GM18868 (cell line): ENCODE data around the gene ASAP2.

Experiments
- ATAC-seq: cut with Tn5 transposase; IDR thresholded peaks from one replicate; pipeline ENCODE4 v1.9.1; 2021; ENCODE audit warnings: mild to moderate bottlenecking, moderate library complexity; ENCODE audit not compliant: unreplicated experiment

Gene ASAP2

DNA sequence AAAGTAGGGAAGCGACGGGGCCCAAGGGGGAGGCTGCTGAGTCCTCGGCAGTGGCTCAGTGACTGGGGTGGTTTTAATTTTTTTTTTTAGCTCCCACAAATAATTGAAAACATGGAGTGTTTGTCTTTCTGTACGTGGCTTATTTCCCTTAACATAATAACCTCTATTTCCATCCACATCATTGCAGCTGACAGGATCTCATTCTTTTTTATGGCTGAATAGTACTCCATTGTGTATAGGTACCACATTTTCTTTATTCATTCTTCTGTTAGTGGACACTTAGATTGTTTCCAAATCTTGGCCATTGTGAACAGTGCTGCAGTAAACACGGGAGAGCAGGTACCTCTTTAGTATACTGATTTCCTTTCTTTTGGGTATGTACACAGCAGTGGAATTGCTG, 65.1 kb downstream of the ASAP2 start:
- no peak for ATAC-seq

DNA sequence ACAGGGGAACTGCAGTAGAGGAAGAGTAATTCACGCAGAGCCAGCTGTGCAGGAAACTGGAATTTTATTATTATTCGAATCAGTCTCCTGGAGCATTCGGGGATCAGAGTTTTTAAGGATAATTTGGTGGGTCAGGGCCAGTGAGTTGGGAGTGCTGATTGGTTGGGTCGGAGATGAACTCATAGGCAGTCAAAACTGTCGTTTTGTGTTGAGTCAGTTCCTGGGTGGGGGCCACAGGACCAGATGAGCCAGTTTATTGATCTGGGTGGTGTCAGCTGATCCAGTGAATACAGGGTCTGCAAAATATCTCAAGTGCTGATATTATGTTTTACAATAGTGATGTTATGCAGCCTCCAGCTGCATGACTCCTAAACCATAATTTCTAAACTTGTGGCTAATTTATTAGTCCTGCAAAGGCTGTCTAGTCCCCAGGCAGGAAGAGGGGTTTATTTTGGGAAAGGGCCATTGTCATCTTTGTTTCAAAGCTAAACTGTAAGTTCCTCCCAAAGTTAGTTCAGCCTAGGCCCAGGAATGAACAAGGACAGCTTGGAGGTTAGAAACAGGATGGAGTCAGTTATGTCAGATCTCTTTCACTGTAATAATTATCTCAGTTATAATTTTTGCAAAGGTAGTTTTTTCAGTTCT, 67.0 kb downstream of the ASAP2 start:
- no peak for ATAC-seq

DNA sequence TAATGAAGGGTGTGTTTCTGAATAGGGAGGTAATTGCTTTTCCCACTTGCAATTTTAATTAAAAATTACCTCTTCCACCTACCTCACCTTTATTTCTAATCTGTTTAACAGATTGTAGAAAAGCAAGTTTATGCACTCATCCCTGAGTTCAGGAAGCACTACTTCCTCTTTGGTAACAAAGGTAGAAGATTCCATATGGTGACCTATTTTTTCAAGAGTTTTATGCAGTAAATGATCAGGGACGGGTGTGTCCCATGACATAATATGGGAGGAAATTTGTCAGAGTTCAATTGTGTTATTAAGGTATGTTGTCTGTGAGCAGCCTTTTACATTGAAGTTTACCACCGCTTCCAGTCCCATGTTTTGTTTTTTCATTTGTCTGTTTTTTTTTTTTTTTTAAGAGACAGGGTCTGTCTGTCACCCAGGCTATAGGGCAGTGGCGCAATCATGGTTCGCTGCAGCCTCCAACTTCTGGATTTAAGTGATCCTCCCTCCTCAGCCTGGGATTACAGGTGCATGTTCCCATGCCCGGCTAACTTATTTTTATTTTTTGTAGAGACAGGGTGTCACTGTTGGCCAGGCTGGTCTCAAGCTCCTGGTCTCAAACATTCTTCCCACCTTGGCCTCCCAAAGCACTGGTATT, 68.2 kb downstream of the ASAP2 start:
- no peak for ATAC-seq

DNA sequence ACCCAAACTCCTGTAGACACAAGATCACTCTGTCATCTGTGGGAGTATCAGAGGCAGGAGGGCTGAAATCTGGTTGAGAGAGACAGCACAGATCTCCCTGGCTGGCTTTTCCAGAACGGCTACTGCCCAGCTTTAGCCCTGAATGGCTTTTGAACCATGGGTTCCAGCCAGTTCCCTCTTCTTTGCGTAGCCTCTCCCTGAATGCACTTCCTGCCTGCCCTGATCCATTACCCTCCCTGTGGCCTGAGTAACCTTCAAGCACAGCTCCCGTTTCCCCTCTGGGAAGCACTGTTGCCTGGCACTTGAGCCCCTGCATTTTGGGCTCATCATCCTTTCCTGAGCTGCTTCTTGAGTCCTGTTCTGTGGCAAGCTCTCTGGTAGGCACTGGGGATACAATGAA, 68.8 kb downstream of the ASAP2 start:
- ATAC-seq: no peak

DNA sequence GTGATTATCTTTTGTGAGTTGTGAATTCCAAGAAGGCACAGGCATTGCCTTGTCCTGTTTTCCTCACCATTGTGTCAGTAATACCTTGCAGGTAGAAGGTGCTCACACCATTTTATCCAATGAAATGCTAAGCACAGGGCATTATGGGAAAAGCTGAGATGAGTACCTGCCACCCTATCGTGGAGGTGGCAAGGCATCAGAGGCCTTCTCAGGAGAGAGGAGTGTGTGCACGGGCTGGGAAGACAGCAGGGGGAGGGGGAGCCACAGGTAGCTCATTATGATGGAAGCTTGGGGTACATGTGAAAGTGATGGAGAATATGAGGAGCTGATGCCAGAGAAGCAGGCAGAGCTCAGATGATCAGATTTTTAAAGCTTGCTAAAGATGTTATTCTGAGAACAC, 69.5 kb downstream of the ASAP2 start:
- ATAC-seq: no peak

DNA sequence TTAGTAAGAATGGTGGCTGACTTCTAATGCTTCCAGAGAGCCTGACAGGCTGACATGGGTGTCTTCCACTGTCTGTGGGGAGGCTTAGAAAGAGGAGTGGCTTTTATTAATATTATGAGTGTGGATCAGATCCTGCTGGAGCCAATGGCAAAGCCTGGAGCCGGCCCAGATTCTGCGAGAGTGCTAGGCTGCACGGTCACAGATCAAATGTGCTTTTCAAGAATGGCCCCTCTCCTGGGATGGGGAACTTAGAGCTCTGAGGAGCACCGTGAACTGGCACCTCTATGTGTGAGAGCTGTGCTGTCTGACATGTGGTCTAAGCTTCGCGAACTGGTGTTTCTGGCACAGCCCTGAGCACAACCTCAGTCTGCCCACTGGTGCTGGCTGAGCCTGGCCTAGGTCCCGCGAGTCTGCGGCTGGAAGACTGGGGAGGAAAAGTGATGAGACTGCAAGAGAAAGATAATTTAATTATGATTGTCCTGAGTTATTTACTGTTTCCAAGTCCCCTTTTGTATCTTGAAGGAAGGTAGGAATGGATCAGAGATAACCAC, 70.4 kb downstream of the ASAP2 start:
- ATAC-seq: no peak

DNA sequence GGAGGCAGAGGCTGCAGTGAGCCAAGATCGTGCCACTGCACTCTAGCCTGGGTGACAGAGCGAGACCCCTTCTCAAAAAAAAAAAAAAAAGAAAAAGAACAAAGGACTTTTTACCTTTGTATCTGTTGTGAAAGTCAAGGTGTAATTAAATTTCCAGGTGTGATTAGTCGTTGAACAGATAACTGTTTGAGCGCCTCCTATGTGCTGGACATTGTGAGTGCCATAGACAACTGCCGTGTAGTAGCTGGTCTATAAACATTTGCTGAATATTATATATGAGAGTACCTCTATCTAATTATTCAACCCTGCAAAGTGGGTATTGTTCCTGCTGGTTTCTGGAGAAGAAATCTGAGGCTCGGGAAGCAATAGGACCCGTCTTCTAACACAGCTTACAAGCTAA, 71.8 kb downstream of the ASAP2 start:
- ATAC-seq: no peak

DNA sequence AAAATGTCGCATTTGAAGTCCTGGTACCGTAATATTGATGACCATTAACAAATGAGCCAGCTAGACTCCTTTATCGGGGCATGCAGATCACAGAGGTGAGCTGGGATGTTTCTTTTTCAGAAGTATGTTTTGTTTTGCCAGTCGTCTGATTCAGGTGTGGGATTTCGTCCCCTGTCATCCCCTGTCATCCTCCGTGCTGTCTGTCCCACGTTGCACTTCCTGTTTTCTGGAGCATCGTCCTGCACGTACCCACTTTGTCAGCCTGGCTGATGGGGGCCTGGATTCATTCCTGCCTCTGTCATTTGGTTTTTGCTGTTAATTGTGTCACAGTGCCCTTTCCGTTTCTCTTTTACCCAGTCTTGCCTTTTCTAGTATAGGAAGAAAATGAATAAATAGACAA, 72.8 kb downstream of the ASAP2 start:
- ATAC-seq: no peak

DNA sequence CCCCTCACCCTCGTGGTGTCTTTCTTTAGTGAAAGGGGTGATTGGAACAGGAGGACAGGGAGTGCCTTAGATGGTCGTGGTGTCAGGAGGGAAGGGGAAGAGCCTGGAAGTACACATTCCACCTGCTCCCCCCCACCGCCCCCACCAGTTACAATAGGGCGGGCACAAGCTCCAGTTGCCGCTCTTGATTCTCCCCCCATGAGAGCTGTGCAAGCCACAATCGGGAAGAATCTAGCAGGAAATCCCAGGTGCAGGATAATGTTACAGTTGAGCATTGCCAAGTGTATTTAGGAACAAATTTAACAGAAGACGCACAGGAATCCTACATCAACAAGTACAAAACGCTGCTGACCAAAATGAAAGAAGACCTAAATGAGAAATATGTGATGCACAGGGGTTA, 73.6 kb downstream of the ASAP2 start:
- ATAC-seq: no peak

DNA sequence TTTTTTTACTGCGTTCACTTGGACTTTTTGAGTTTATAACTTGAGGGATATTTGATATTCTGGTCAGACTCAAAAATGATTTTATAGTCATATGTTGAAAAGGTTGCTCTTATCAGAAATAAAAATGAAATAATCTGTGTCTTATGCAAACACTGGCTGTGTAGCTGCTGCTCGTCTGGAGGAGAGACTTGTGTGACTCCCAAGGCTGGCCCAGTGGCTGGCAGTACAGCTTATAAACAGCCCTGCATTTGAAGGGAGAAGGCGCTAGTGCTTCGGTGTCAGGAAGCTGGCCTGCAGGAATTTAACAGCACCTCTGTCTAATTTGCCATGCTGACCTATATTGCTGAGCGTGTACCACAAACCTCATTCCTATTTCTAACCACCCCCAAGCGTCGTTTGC, 74.5 kb downstream of the ASAP2 start:
- no peak for ATAC-seq

DNA sequence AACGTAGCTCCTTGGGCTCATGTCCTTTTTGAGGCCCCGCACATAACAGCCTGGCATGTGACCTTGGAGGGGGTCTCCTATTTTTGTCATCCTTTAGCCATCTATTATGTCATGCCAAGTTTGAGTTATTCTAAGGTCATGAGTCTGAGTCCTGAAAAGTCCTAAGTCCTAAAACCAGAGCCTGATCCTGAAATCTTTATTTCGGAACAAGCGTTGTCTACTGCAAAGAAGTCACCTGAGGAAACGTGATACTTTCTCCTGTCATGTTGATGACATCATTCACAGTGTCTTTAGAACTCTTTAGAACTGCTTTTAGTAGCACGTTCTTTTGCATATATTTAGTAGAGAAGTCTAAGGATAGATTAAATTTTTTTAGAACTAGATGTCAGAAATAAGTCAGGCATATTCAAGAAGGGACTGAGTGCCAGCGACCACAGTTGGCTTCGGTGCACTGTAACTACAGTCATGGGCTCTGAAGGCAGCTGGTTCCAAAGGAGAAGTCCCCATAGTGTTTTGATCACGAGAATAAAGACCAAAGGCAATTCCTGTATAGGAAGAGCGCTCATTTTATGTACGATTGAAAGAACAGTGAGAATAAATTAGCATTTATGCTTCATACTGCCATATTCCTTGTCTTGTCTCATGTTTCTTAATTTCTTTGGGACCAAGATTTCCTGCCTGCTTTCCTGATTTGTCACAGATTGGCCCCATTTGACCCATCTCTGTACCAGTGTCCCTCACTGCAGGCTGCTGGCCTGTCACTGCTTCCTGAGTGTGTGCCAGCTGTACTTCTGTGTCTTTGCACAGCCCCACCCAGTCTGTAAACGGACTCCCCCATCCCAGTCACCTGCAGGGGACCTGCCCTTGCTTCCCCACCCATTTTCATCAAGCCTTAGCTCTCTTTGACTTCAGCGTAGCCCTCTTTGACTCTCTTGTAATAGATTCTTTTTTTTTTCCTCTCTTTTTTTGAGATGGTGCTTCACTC, 75.8 kb downstream of the ASAP2 start:
- ATAC-seq: no peak

DNA sequence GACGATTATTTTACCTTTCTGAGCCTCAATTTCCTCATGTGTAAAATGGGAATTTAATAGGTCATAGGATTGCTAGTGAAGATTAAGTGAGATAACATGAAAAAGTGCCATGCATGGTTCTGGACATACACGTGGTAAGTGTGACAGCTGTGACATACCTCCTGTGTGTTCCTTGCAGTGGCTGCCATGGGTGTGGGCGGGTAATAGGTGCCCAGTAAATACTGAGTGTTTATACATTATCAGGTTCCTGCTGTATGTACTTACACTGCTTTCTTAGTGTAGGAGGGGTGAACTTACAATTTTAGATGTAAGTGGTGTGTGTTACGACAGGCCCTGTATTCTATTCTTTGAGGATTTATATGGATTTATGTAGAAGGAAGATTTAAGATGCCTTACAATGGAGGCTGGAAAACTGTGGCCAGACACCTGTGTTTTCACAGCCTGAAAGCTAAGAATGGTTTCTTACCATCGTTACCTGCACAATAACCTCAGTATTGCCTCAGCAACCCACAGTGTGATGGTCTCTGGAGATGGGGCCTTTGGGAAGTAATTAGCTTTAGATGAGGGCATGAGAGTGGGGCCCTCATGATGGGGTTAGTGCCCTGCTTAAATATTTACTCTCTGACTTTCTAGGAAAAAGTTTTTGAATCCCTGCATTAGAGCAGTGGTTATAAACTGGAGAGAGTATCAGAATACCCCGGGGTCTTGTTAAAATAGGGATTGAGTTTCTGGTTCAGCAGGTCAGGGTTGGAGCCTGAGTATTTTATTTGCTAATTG, 78.1 kb downstream of the ASAP2 start:
- no peak for ATAC-seq

DNA sequence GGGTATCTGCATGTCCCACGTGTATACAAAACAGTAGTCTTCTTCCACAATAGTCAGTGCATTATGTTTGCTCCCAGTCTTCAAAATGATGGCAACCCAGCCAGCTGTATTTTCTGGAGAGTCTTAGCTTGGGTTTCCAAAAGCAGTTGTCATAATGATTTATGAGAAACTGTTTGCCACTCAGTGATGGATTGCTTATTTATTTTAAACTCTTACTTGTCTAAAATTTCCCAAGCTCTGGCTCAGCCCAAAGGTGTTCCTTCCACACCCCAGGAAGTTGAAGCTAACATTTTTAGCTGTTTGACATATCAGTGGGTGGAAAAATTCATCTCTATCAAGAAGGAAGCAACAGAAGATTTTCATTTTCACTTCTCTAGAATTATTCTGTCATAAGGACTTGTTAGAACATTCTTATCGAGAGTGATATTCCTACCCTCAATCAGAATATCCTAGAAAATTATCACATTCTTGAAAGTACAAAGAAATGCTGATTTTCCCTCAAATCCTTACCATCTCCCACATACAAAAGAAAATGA, 78.8 kb downstream of the ASAP2 start:
- no peak for ATAC-seq

DNA sequence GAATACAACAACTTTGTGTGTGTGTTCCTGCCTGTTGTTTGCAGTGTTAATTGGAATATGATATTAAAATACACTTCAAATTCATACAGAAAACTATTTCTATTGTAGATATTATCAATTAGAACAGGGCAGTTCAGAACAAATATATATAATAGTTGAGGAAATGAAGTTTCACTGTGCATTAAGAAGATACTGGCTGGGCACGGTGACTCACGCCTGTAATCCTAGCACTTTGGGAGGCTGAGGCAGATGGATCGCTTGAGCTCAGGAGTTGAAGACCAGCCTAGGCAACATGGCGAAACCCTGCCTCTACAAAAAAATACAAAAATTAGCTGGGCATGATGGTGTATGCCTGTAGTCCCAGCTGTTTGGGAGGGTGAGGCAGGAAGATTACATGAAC, 79.3 kb downstream of the ASAP2 start:
- ATAC-seq: no peak

DNA sequence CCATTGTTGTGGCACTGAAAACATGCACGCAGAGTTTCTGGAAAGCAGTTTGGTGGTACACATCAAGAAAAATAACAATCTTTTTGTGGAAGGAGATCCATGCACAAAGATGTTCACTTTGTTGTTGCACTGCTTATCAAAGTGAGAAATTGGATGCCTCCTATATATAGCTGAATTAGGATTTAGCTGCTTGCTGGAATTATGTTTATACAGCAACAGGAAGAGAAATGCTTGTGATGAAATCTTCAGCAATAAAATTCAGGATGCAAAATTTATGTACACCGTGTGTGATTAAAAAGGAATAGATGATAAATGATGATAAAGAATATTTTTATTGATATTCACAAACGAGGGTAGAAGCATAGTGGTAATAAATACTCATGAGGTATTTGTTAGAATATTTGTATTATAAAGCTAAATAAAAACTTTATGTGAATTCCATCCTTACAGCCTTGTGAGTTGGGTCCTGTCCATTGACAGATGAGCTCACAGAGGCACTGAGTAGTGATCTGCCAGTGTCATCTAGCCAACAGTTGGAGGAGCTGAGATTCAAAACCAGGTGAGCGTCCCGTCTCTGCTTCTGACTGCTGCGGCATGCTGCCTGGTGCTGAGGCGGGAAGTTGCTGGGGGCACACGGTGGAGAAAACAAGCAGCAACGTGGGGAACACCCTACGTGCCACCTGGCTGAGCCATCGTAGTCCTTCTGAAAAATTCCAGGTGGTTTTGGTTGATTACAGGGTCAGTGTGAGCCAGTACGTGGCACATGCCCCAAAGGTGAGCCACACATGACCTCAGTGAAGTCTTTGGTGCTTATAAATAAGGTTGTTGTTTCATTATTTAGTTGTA, 80.2 kb downstream of the ASAP2 start:
- no peak for ATAC-seq

DNA sequence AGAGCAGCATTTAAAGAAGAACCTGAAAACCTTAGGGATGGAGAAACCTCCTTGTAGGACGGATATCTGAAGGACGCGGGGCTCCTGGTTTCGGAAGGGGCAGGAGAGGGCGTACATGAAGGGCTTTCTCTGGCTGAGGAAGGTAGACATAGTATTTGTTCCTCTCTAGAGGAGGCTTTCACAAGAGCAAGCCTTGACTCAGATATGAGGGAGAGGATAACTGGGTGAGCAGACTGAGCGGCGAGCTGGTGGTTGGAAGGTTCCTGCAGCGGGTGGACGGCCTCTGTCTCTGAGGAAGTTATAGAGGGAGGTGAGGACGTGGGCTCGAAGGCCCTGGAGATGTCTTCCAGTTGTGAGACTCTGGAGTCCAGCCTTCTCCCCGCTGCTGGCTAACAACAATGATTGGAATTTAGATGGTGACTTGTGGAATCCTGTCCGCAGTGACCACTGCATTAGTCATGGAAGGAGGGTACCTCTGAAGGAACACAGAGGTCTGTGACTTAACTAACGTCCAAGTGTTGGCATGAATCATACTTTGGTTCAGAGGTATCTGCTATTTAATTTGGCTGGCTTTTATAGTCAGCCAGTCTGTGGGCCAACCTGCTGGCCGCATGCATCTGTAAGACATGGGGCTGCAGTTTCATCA, 80.9 kb downstream of the ASAP2 start:
- ATAC-seq: no peak

DNA sequence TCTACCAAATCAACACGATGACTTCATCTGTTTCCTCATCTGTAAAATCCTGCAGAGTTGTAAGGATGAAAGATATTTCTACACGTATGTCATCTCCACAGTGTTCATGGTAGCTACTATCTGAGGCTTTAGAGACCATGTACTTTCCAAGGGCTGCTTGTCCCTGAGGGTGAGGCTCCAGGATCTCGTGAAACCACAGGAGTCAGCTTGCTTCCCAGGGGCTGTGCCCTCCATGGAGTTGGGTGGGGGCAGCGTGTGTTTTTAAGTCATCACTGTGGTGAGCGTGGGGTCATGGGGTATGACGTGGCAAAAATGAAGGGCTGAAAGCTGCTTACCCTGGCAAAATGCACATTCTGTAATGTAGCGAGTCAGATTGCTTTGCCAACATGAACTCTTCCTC, 81.6 kb downstream of the ASAP2 start:
- no peak for ATAC-seq

DNA sequence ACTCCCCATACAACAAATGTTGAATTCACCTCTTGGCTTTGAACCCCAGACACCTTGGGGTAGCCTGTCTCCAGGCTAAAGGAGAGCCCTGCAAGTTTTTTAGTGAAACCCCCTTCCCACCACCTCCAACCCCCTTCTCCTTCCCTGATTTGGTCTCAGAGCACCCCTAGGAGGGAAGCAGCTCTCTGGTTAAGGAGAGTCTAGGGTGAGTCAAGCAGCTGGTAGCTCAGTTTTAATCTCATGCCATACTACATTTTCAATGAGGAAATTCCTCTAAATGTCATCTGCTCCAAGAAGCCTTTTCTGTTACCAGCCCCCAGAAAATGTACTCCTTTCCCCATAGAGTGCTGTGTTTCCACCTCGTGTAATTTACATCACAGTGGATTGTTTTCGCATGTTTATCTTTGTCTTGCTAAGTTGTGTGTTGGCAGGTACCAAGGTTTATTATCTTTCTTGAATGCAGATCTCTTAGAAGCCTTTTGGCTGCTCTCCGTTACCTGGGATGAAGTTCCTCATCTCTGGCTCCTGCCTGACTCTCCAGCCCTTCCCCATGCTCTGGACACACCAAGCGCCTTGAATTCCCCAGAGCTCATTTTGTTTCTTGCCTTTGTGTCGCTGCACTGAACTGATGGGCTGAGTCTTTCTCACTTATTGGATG, 82.2 kb downstream of the ASAP2 start:
- ATAC-seq: no peak

DNA sequence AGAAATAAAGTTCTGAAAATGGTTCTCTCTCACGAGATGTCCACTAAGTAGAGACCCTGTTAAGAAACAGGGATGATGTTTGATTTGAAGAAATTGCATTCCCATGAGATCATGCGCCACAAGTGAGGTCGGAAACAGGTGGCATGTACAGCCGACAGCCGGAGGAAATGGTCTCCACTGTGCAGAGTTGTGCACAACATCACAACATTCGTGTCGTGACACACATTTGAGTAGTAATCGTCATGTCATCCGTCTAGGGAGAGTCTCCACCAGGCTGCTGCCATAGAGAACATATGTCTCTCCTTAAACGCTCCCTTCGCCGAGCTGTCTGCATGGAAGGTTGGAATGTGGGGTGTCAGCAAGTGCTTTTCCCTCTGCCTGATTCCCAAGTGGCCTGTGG, 84.7 kb downstream of the ASAP2 start:
- no peak for ATAC-seq
